Choroid plexus epithelial cell (primary cell): ENCODE results near the gene CERT1.

Source experiments
- DNase-seq: peaks from one replicate; pipeline ENCODE4 v3.0.0-alpha.2; 2010; ENCODE audit warnings: low read depth
- H3K4me3 ChIP-seq: 2 replicates; pipeline ENCODE4 v1.5.1; 2011; ENCODE audit warnings: low read depth, mild to moderate bottlenecking, control low read depth, low read length, moderate library complexity
- CTCF ChIP-seq: conservative IDR thresholded peaks from 2 replicates; pipeline ENCODE4 v1.5.1; 2011; ENCODE audit warnings: low read depth, mild to moderate bottlenecking, control low read depth, inconsistent platforms, low read length, moderate library complexity

CERT1 gene

GRCh38 chr5:75366787-75367186 is 144.6 kb downstream of the CERT1 start:
- no peak for TF ChIP-seq CTCF
- H3K4me3 ChIP-seq, result no peak overlapping the region
- DNase-seq, result no peak

GRCh38 chr5:75365740-75366139 is 145.7 kb downstream of the CERT1 start:
- no peak overlapping the region for H3K4me3 ChIP-seq
- no peak for DNase-seq
- no peak for TF ChIP-seq CTCF

GRCh38 chr5:75364571-75365280 is 146.7 kb downstream of the CERT1 start:
- no peak for TF ChIP-seq CTCF
- peak; percentile 67 for DNase-seq

GRCh38 chr5:75363726-75364495 is 147.5 kb downstream of the CERT1 start:
- TF ChIP-seq CTCF, result no peak
- DNase-seq, result peak; percentile 37
- H3K4me3 ChIP-seq, result no peak overlapping the region

More at GRCh38 chr5:75364571-75365280, 146.7 kb downstream of the CERT1 start:
- H3K4me3 ChIP-seq, result no peak overlapping the region

- DNase-seq, result no peak
- H3K4me3 ChIP-seq, result no peak overlapping the region
- TF ChIP-seq CTCF, result no peak
Measured at GRCh38 chr5:75363111-75363510, 148.3 kb downstream of the CERT1 start.

GRCh38 chr5:75362474-75362975 is 148.9 kb downstream of the CERT1 start:
- no peak for TF ChIP-seq CTCF
- no peak overlapping the region for H3K4me3 ChIP-seq
- DNase-seq, result no peak
